Epithelial cell of esophagus (primary cell): Measurements from ENCODE around the gene CDH6.

Source experiments
- DNase-seq: peaks from one replicate; pipeline ENCODE4 v3.0.0; 2010; ENCODE audit warnings: low read depth
- H3K4me3 ChIP-seq: 2 replicates; pipeline ENCODE4 v1.5.1; 2011; ENCODE audit warnings: mild to moderate bottlenecking, low read length, control low read depth
- TF ChIP-seq, protein P1 (sequence below): IDR thresholded peaks from 2 replicates; pipeline ENCODE4 v1.5.1; 2011; ENCODE audit warnings: low read depth, mild to moderate bottlenecking, low read length, control low read depth, inconsistent platforms; ENCODE audit not compliant: insufficient read depth; ENCODE audit errors: missing control alignments

CDH6 gene

DNA sequence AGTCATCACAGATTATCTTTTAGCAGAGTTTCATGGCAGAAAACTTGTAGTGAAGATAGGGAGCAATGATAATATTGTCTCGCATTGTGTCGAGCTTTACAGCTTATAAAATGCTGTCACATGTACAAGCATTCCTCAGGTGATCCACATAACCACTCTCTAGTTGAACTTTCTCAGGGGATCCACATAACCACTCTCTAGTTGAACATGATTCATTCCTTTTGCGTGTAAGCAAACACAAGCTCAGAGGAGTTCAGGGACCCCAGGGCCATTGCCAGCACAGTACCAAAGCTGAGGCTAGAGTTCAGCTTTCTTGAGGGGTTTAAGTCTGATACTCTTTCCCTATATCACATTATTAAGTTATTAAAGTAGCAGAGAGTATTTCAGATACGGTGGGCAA lies 86.7 kb downstream of the CDH6 start:
- no peak overlapping the region for H3K4me3 ChIP-seq
- TF ChIP-seq, protein P1, sequence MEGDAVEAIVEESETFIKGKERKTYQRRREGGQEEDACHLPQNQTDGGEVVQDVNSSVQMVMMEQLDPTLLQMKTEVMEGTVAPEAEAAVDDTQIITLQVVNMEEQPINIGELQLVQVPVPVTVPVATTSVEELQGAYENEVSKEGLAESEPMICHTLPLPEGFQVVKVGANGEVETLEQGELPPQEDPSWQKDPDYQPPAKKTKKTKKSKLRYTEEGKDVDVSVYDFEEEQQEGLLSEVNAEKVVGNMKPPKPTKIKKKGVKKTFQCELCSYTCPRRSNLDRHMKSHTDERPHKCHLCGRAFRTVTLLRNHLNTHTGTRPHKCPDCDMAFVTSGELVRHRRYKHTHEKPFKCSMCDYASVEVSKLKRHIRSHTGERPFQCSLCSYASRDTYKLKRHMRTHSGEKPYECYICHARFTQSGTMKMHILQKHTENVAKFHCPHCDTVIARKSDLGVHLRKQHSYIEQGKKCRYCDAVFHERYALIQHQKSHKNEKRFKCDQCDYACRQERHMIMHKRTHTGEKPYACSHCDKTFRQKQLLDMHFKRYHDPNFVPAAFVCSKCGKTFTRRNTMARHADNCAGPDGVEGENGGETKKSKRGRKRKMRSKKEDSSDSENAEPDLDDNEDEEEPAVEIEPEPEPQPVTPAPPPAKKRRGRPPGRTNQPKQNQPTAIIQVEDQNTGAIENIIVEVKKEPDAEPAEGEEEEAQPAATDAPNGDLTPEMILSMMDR = no peak
- DNase-seq = no peak

DNA sequence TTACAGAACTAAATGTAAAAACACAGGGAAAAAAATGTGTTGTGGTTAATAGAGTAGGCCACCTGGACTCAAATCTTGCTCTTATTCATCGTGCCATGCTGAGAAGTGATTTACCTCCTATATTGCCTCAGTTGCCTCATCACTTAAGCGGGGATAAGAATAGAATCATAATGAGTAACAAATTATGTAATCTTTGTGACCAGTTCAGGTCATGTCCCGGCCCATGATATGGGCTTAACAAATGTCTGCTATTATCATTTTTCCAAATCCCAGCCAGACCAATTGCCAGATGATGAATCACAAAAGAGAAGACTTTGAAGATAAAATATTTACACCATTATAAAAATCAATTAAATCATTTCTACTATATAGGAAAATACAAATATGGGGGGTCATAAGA lies 89.8 kb downstream of the CDH6 start:
- no peak overlapping the region for H3K4me3 ChIP-seq
- TF ChIP-seq, protein P1 = no peak
- no peak for DNase-seq

DNA sequence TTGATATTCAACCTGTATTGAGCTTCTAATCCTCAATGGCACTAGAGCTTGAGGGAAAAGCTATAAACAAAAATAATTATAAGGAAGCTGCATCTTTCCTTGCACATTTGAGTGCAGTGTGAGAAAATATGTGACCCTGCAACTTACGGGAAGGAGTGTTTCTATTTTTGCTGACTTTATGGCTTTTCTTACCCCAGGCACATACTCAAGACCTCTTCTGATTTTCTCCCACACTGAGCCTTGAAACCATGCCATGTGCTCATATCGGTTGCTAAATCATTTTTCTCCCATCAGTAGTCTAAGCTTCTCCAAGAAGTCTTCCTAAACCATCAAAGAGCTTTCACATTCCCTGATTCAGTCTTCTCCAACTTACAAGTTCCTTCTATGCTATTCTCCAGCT lies 91.5 kb downstream of the CDH6 start:
- H3K4me3 ChIP-seq = no peak overlapping the region
- TF ChIP-seq, protein P1 = no peak
- no peak for DNase-seq

DNA sequence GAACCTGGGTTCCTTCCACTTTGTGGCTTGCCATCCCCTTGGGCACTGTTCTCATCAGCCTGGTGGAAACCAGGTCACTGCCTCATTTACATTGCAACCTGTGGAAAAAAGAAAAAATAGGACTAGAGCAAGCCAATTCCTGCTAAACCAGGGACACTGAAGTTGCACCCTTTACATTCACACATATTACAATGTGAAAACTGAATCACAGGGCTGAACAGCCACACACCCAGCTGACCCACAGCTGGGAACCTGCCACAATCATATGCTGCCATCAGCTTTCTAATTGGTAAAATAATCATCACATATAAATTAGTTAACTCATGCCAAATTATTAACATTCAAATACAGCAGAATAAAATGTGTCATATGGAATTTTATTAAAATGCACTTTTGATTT lies 94.5 kb downstream of the CDH6 start:
- DNase-seq = no peak
- H3K4me3 ChIP-seq = no peak overlapping the region
- TF ChIP-seq, protein P1 = no peak

DNA sequence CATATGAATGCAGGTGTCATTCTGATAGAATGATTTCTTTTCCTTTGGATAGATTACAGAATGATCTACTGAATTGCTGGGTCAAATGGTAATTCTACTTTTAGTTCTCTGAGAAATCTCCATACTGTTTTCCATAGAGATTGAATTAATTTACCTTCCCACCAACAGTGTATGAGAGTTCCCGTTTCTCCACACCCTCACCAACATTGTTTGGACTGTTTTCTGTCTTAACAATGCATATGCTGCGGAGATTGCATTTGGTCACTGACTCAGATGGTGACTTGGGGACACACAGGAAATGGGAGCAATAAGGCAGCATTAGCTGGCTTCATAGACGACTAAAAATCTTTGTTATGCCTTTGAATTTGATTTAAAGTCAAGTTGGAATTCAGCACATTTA lies 95.9 kb downstream of the CDH6 start:
- TF ChIP-seq, protein P1 = no peak
- no peak overlapping the region for H3K4me3 ChIP-seq
- no peak for DNase-seq

DNA sequence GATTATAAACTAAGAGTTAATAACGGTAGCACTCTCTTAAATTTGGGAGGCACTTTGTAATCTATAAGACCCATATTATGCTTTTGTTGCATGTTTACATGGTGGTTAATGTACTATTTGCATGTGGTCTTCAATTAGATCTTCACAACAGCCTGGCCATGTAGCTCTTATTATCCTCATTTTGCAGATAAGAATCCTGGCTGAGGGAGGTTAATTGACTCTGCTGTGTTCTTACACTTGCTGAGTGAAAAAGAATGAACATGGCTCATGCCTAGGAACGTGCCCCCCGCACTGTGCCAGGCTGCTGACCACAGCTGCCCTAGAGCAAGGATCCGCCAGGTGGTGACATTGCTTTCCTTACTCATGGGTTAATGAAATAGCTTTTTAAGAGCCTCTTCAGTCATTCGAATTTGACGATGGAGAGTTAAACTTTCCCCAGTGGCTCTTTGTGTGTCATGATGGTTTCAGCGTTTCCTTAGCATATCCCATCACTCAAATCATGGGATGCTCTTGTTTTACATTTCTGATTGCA lies 97.9 kb downstream of the CDH6 start:
- TF ChIP-seq, protein P1 = no peak
- no peak overlapping the region for H3K4me3 ChIP-seq
- no peak for DNase-seq

DNA sequence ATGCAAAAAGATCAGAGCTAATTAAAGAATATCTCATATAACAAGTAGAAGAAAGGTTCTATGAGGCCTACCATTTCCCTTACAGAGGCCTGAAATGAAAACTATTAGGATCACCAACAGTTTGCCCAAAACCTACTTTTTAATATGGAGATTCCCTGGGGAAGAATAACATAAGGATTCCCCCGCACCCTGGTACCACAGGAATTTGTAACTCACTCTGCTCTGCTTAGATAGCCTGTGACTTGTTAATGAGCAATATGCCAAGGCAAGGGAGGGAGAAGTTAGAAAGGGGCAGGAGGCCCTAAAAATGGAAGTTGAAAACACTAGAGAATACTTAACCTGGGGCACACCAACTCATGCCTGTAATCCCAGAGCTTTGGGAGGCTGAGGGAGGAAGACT lies 107.0 kb downstream of the CDH6 start:
- TF ChIP-seq, protein P1 = no peak
- H3K4me3 ChIP-seq = no peak overlapping the region
- DNase-seq = no peak
